B cell (primary cell): ENCODE measurements around the gene PPOX. TPM values are rescaled to one million over a fixed set of nuclear protein-coding genes. Genes with fewer than 3 reads are reported as not detected.

Experiments
- ATAC-seq: fragments of 200-7000 bp; cut with Tn5 transposase; one replicate; pipeline ENCODE4 v1.10.0; 2021; ENCODE audit warnings: low read depth, mild to moderate bottlenecking, moderate number of reproducible peaks, moderate library complexity
- CTCF ChIA-PET: fragments of 350-600 bp; sonication (Branson Sonifier 250); formaldehyde crosslinking; loops from one replicate; lab custom pipeline; 2021; ENCODE audit warnings: antibody characterized with exemption, inconsistent platforms; lab: Charles Lee
- POLR2A ChIA-PET: fragments of 350-600 bp; sonication (Branson Sonifier 250); formaldehyde crosslinking; loops from one replicate; lab custom pipeline; 2021; ENCODE audit warnings: antibody characterized with exemption; lab: Charles Lee
- DNase-seq: peaks from one replicate; pipeline ENCODE4 v3.0.0; 2013
- H2AFZ ChIP-seq: 2 replicates; pipeline ENCODE4 v1.6.1; 2012; ENCODE audit warnings: mild to moderate bottlenecking, low read depth, low read length; ENCODE audit not compliant: insufficient read depth, poor library complexity, severe bottlenecking
- H3K27ac ChIP-seq, 2 donors: 1 replicate in 1 of 2; 2 replicates in 1 of 2; pipeline ENCODE4 v1.5.1; 2012 to 2013; ENCODE audit warnings: low read length in 2 of 2, mild to moderate bottlenecking in 2 of 2, moderate library complexity in 1 of 2
- H3K27me3 ChIP-seq, 4 experiments: fragments of 200-600 bp in 1 of 4; sonication (generic) in 1 of 4; replicated peaks in 1 of 4; 1 replicate in 2 of 4; 2 replicates in 2 of 4; pipeline versions ENCODE4 v1.6.1 to v1.7.0; 2013 to 2016; ENCODE audit warnings: low read length in 3 of 4, mild to moderate bottlenecking in 2 of 4, mixed read lengths in 1 of 4, moderate library complexity in 1 of 4; ENCODE audit not compliant: insufficient read depth in 4 of 4, control insufficient read depth in 3 of 4; ENCODE audit errors: control extremely low read depth in 1 of 4
- H3K36me3 ChIP-seq, 2 experiments: replicated peaks in 1 of 2; 1 replicate in 1 of 2; 2 replicates in 1 of 2; pipeline versions ENCODE4 v1.6.1 to v1.7.1; 2013; ENCODE audit warnings: low read length in 1 of 2; ENCODE audit not compliant: insufficient read depth in 2 of 2, control insufficient read depth in 1 of 2; ENCODE audit errors: control extremely low read depth in 1 of 2, extremely low read depth in 1 of 2
- H3K4me1 ChIP-seq, 2 donors: fragments of 200-600 bp in 1 of 2; sonication (generic) in 1 of 2; 1 replicate in 1 of 2; 2 replicates in 1 of 2; pipeline versions ENCODE4 v1.5.1 to v1.6.1; 2013 to 2017; ENCODE audit warnings: low read length in 2 of 2; ENCODE audit not compliant: control insufficient read depth in 2 of 2, insufficient read depth in 2 of 2
- H3K4me2 ChIP-seq: replicated peaks from 2 replicates; pipeline ENCODE3; 2012; ENCODE audit warnings: mild to moderate bottlenecking, low read depth, low read length; ENCODE audit not compliant: poor library complexity, severe bottlenecking
- H3K4me3 ChIP-seq, 5 experiments: fragments of 200-600 bp in 1 of 5; sonication (generic) in 1 of 5; 1 replicate in 3 of 5; 2 replicates in 2 of 5; pipeline versions ENCODE4 v1.5.1 to v1.7.0; 2011 to 2016; ENCODE audit warnings: low read length in 4 of 5, mild to moderate bottlenecking in 4 of 5, low read depth in 2 of 5, control low read depth in 1 of 5, moderate library complexity in 1 of 5; ENCODE audit not compliant: insufficient read depth in 1 of 5; ENCODE audit errors: control extremely low read depth in 1 of 5, extremely low read depth in 1 of 5
- H3K79me2 ChIP-seq: fragments of 200-600 bp; sonication (generic); one replicate; pipeline ENCODE4 v1.6.0; 2016; ENCODE audit warnings: low read length; ENCODE audit not compliant: control insufficient read depth, insufficient read depth
- H3K9ac ChIP-seq: fragments of 200-600 bp; sonication (generic); 2 replicates; pipeline ENCODE4 v1.6.1; 2017; ENCODE audit warnings: mild to moderate bottlenecking, low read length, moderate library complexity
- H3K9me3 ChIP-seq, 3 donors: one replicate each; pipeline versions ENCODE4 v1.6.1 to v1.7.1; 2013; ENCODE audit warnings: low read length in 2 of 3; ENCODE audit not compliant: control insufficient read depth in 2 of 3, insufficient read depth in 1 of 3; ENCODE audit errors: control extremely low read depth in 1 of 3
- H4K20me1 ChIP-seq: 2 replicates; pipeline ENCODE4 v1.6.0; 2012; ENCODE audit warnings: mild to moderate bottlenecking, low read length; ENCODE audit not compliant: insufficient read depth, control insufficient read depth, poor library complexity, severe bottlenecking
- H3K27ac Mint-ChIP-seq: one replicate; pipeline ENCODE4 v1.8.0; 2021; ENCODE audit warnings: mixed read lengths
- H3K27me3 Mint-ChIP-seq: one replicate; pipeline ENCODE4 v1.8.0; 2021; ENCODE audit warnings: mixed read lengths
- H3K4me1 Mint-ChIP-seq: one replicate; pipeline ENCODE4 v1.8.0; 2021; ENCODE audit warnings: mixed read lengths
- H3K4me3 Mint-ChIP-seq: one replicate; pipeline ENCODE4 v1.8.0; 2021; ENCODE audit warnings: mixed read lengths
- H3K9me3 Mint-ChIP-seq: one replicate; pipeline ENCODE4 v1.8.0; 2022; ENCODE audit warnings: mixed read lengths; ENCODE audit not compliant: insufficient read depth
- CTCF ChIP-seq: fragments of 200-600 bp; IDR thresholded peaks from one replicate; pipeline ENCODE4 v1.8.0; 2022; ENCODE audit warnings: antibody characterized with exemption, mild to moderate bottlenecking
- EZH2 ChIP-seq: IDR thresholded peaks from 2 replicates; pipeline ENCODE4 v1.6.1; 2012; ENCODE audit warnings: borderline replicate concordance, low read depth, mild to moderate bottlenecking, moderate library complexity, low read length; ENCODE audit not compliant: insufficient read depth, poor library complexity, severe bottlenecking
- WGBS: methylation state at CpG from one replicate; pipeline ENCODE4 v1.1.5; 2013; ENCODE audit warnings: missing lambda C conversion rate; ENCODE audit not compliant: insufficient coverage; 5-methylcytosine and 5-hydroxymethylcytosine counted together
- intact Hi-C: fragments of 100-400 bp; cut with micrococcal nuclease; formaldehyde crosslinking; loops from one replicate; pipeline ENCODE4 v1.10.0; 2022
- polyA plus RNA-seq: library from polyadenylated mRNA; depleted of rRNA; stranded (reverse); fragments of >200 nt; gene quantifications from 2 replicates; pipeline ENCODE4 v1.2.3, GENCODE V29; 2012
- total RNA-seq, 2 donors: library from RNA; stranded (reverse); fragments of 120-200 nt in 1 of 2; gene quantifications; 1 replicate in 1 of 2; 2 replicates in 1 of 2; pipeline versions ENCODE4 v1.2.3 to v1.2.4, GENCODE V29; 2013 to 2022

PPOX gene
- total and polyA plus RNA-seq, 2 donors (not counting 1 experiment from before 2014, with no cell fraction given), result 65.6 to 82.3 TPM

GRCh38 chr1:161200421-161200991 lies 34.3 kb downstream of the PPOX start:
- Histone ChIP-seq H3K27ac (no peak overlapping the region), H2AFZ (no peak overlapping the region), H3K4me3 (no peak overlapping the region), H3K4me1 (peaks cover 23 to 38% of the 10 kb centered on the region in 2 donors), H3K9me3 (no peaks in the 10 kb centered on the region), H4K20me1 (no peaks in the 10 kb centered on the region), H3K9ac (no peak overlapping the region), H3K79me2 (peaks cover 34% of the 10 kb centered on the region), H3K36me3 (peaks cover 0 to 4% of the 10 kb centered on the region in 2 experiments), H3K4me2 (no peak overlapping the region), H3K27me3 (no peaks in the 10 kb centered on the region)
- DNase-seq (no peak), ATAC-seq (no peak)
- ChIA-PET CTCF (interaction anchor here (0.8 to 3.9 kb wide), 2 partner anchors 9 to 34 kb away, joined by 3 to 23 read pairs; partner anchors contain the start of gene PPOX), POLR2A (interaction anchor here (2.5 kb wide), 1 partner anchor 25 kb away, joined by 21 read pairs; the partner anchor contains the start of gene TOMM40L)
- no peaks in the 10 kb centered on the region for H3K9me3 Mint-ChIP-seq
- H3K4me1 Mint-ChIP-seq, result peaks cover 42% of the 10 kb centered on the region
- peak overlapping the region; percentile 97 for H3K27ac Mint-ChIP-seq
- 50% methylated on average over 3 of the region's 5 CpGs for WGBS
- TF ChIP-seq CTCF (no peak), EZH2 (no peak)
- intact Hi-C loops, result loop anchor here (5.0 kb wide), 2 partner anchors 107 to 167 kb away; partner anchors contain the start of genes CFAP126 and MPZ
- H3K4me3 Mint-ChIP-seq, result peak overlapping the region; percentile 96
- no peaks in the 10 kb centered on the region for H3K27me3 Mint-ChIP-seq
